HG03060 (cell line): ENCODE measurements around the gene STX19.
"Not testable (repeated sequence)": the region's sequence is repeated elsewhere in the genome, so short reads cannot be mapped to it uniquely, and the experiment has no call there.

Experiments
- ATAC-seq: cut with Tn5 transposase; IDR thresholded peaks from one replicate; pipeline ENCODE4 v1.9.1; 2021; ENCODE audit warnings: low read depth, moderate number of reproducible peaks; ENCODE audit not compliant: unreplicated experiment

Gene STX19

GRCh38 chr3:93981649-93982048, 46.7 kb downstream of the STX19 start:
- ATAC-seq: no peak

- ATAC-seq: peak; percentile 100
Observed at GRCh38 chr3:93979850-93980676, 48.3 kb downstream of the STX19 start, which contains the start of gene ARL13B. ARL13B (plus strand) TSS chr3:93980155; CDS start chr3:93980424, 269 bp downstream.

GRCh38 chr3:93973131-93974126, 55.0 kb downstream of the STX19 start, which contains the start of gene PROS1:
PROS1 (minus strand) TSS chr3:93973896; CDS start chr3:93973749, 147 bp downstream.
- ATAC-seq: peak; percentile 27

- ATAC-seq: no peak
Observed at GRCh38 chr3:93969997-93970396, 58.4 kb downstream of the STX19 start.

GRCh38 chr3:93969443-93969842, 59.0 kb downstream of the STX19 start:
- no peak for ATAC-seq

- not testable (repeated sequence) for ATAC-seq
Observed at GRCh38 chr3:93965106-93965505, 63.3 kb downstream of the STX19 start.
